Uterus (tissue), 4 donors: Measurements from ENCODE around the gene C4orf50. TPM values are rescaled to one million over a fixed set of nuclear protein-coding genes. Genes with fewer than 3 reads are reported as not detected.

Source experiments
- DNase-seq, 2 donors: peaks; one replicate each; pipeline ENCODE4 v3.0.0-alpha.2; 2019 to 2020
- H3K27ac ChIP-seq, 2 donors: fragments of 200-600 bp; sonication (generic); 1 replicate in 1 of 2; 2 replicates in 1 of 2; pipeline ENCODE4 v1.5.1; 2016 to 2018
- H3K27me3 ChIP-seq, 2 donors: fragments of 200-600 bp; sonication (generic); one replicate each; pipeline ENCODE4 v1.5.1; 2018 to 2019; ENCODE audit warnings: control low read depth in 1 of 2
- H3K36me3 ChIP-seq, 2 donors: fragments of 200-600 bp; sonication (generic); one replicate each; pipeline ENCODE4 v1.5.1; 2019; ENCODE audit warnings: control low read depth in 1 of 2
- H3K4me1 ChIP-seq, 2 donors: fragments of 200-600 bp; sonication (generic); one replicate each; pipeline ENCODE4 v1.5.1; 2018 to 2019; ENCODE audit warnings: control low read depth in 1 of 2
- H3K4me3 ChIP-seq, 2 donors: fragments of 200-600 bp; sonication (generic); 1 replicate in 1 of 2; 2 replicates in 1 of 2; pipeline ENCODE4 v1.5.1; 2018 to 2019; ENCODE audit warnings: mild to moderate bottlenecking in 1 of 2
- H3K9me3 ChIP-seq, 2 donors: fragments of 200-600 bp; sonication (generic); one replicate each; pipeline ENCODE4 v1.5.1; 2019; ENCODE audit warnings: control low read depth in 1 of 2
- POLR2A ChIP-seq, 2 donors: fragments of 450-650 bp; IDR thresholded peaks; one replicate each; pipeline ENCODE4 v1.6.1; 2016; ENCODE audit warnings: antibody characterized with exemption in 2 of 2, mild to moderate bottlenecking in 1 of 2, moderate library complexity in 1 of 2
- intact Hi-C: fragments of 100-400 bp; cut with DNase I; formaldehyde crosslinking; loops from one replicate; pipeline ENCODE4 v1.15.1; 2023; ENCODE audit warnings: low total_unique reads
- total RNA-seq, 4 donors: library from RNA; depleted of rRNA in 3 of 4; stranded (reverse); fragments of >200 nt in 3 of 4; gene quantifications; one replicate each; pipeline versions ENCODE4 v1.1.0 to v1.2.4, GENCODE V29; 2014 to 2023
- TF ChIP-seq, protein P1 (sequence below), 4 experiments: fragments of 200-600 bp in 2 of 4; fragments of 450-650 bp in 2 of 4; sonication (generic) in 2 of 4; IDR thresholded peaks; one replicate each; pipeline ENCODE4 v1.5.1; 2016 to 2019; ENCODE audit warnings: antibody characterized with exemption in 4 of 4, mild to moderate bottlenecking in 2 of 4, moderate library complexity in 1 of 4
- donor health status: DM: yes; HTN: yes; CAD: no.

Gene C4orf50
- total RNA-seq, 4 donors from 2014 or later = under 0.01 to 0.07 TPM; not detected in 2

DNA sequence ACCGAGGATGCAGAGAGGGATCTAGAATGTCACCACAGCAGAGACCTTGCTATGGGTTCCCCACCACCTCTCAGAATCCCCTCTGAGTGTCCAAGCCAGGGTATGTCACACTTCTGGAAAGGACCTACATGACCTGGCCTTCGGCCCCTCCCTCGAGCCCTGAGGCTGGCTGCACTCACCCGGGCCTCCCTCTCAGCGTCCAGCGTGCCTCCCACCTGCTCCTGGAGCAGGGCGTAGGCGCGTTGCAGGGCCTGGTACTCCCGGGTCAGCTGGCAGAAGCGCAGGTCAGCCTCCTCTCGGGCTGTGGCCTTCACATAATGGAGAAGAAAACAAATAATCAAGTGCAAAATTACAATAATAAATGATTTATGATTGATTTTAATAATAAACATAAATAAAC, 43.9 kb upstream of the C4orf50 start:
- intact Hi-C loops = no loop called here
- DNase-seq = no peak
- Histone ChIP-seq H3K27me3 (no peaks in the 10 kb centered on the region), H3K9me3 (peaks cover 0 to 18% of the 10 kb centered on the region in 2 donors), H3K27ac (no peak overlapping the region), H3K4me3 (no peak overlapping the region), H3K36me3 (no peaks in the 10 kb centered on the region), H3K4me1 (no peaks in the 10 kb centered on the region)
- TF ChIP-seq POLR2A (IDR thresholded peaks at IDR 0.05) = no peak
- TF ChIP-seq, protein P1, sequence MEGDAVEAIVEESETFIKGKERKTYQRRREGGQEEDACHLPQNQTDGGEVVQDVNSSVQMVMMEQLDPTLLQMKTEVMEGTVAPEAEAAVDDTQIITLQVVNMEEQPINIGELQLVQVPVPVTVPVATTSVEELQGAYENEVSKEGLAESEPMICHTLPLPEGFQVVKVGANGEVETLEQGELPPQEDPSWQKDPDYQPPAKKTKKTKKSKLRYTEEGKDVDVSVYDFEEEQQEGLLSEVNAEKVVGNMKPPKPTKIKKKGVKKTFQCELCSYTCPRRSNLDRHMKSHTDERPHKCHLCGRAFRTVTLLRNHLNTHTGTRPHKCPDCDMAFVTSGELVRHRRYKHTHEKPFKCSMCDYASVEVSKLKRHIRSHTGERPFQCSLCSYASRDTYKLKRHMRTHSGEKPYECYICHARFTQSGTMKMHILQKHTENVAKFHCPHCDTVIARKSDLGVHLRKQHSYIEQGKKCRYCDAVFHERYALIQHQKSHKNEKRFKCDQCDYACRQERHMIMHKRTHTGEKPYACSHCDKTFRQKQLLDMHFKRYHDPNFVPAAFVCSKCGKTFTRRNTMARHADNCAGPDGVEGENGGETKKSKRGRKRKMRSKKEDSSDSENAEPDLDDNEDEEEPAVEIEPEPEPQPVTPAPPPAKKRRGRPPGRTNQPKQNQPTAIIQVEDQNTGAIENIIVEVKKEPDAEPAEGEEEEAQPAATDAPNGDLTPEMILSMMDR (IDR thresholded peaks at IDR 0.05) = no peak

DNA sequence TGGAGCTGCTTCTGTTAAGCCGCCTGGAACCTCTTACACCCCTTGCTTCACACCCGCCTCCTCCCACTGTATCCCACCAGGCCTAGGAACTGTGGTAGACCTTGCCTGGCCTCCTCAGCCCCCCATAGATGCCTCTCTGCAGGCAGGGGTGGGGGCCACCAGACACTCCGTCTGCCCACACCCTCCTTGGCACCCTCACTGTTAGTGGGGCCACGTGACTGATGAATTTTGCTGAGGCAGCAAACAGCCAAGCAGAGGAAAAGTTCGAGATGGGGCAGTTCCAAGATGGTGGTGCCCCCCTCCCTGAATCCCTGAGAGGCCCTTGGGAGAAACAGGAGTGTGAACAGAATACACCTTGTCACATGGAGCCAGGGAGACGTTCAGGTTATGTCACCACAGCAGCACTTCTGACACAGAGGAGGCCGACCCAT, 41.2 kb upstream of the C4orf50 start:
- intact Hi-C loops = no loop called here
- Histone ChIP-seq H3K27ac (no peak overlapping the region), H3K36me3 (no peaks in the 10 kb centered on the region), H3K4me1 (no peaks in the 10 kb centered on the region), H3K4me3 (no peak overlapping the region), H3K9me3 (peaks cover 0 to 18% of the 10 kb centered on the region in 2 donors), H3K27me3 (no peaks in the 10 kb centered on the region)
- TF ChIP-seq, protein P1 (IDR thresholded peaks at IDR 0.05) = no peak
- no peak for TF ChIP-seq POLR2A (IDR thresholded peaks at IDR 0.05)
- no peak for DNase-seq

DNA sequence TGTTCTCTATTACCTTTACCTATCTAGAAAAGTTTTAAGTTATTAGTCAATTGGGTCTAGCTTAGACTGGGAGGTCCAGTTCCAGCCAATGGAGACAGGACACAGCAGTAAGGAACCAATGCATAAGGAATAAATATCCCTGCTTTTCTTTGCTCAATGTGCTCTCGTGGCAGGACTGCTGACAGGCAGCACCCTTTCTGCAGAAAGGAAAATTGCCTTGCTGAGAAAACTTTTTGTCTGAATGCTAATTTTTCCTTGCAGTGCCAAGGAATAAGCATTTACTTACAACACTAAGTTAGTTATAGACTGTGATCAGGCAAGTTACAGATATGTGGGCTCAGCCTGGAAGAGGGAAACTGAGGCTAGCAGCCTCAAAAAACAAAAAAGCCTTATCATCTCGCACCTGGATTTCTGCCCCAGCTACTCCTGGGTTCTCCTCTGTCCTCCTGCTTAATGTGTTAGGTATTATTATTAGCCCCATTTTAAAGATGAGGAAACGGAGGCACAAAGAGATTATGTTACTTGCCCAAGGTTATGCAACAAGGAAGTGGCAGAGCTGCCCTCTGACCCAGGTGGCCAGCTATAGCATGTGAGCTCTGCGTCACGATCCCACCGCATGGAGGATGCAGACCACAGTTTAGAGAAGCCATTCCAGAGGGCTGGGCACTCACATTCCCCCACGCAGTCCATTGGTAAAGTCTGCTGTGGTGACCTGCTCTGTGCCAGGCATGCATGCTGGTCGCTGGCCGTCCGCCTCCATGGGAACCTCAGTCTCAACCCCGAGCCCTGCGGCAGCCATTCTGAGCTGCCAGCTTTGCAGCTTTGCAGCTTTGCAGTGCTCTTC, 40.5 kb upstream of the C4orf50 start:
- Histone ChIP-seq H3K4me1 (no peaks in the 10 kb centered on the region), H3K27ac (no peak overlapping the region), H3K9me3 (peaks cover 0 to 18% of the 10 kb centered on the region in 2 donors), H3K4me3 (no peak overlapping the region), H3K36me3 (no peaks in the 10 kb centered on the region), H3K27me3 (no peaks in the 10 kb centered on the region)
- no peak for DNase-seq
- no peak for TF ChIP-seq POLR2A (IDR thresholded peaks at IDR 0.05)
- TF ChIP-seq, protein P1 (IDR thresholded peaks at IDR 0.05) = no peak
- intact Hi-C loops = no loop called here

DNA sequence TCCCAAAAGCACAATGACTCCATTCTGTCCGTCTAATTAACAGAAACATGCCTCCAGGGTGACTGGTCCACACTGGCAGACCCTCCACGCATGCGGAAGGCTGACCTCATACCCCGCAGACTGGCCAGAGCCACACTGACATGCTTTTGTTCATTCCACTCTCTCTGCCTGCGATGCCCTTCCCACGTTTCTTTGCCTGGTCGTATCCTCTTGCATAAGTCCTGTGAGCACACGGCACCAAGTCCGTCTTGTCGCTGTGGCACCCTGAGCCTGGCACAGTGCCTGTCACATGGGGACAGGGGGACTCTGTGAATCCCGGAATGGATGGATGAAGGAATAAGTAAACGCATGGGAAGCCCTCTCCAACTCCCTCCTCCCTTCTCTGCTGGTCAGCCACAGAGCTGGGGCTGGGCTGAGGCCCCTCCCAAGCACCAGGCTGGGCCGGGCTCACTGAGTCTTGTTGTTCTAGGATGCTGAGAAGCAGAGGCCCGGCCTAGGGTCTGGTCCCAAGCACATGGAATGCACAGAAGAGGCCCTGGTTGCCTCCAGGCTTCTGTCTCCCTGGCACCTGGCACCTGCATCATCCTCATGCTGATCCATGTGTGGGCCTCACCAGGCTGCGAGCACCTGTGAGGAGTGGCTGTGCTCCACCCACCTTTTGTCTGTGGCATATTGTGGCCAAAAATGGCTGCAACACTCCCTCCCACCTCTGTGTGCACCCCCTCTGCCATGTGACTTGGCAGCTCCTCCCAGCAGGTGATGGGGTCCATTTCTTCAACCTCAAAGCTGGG, 38.9 kb upstream of the C4orf50 start:
- Histone ChIP-seq H3K27me3 (no peaks in the 10 kb centered on the region), H3K4me1 (no peaks in the 10 kb centered on the region), H3K4me3 (no peak overlapping the region), H3K9me3 (peaks cover 0 to 18% of the 10 kb centered on the region in 2 donors), H3K36me3 (no peaks in the 10 kb centered on the region), H3K27ac (no peak overlapping the region)
- TF ChIP-seq, protein P1 (IDR thresholded peaks at IDR 0.05) = no peak
- TF ChIP-seq POLR2A (IDR thresholded peaks at IDR 0.05) = no peak
- intact Hi-C loops = no loop called here
- no peak for DNase-seq

DNA sequence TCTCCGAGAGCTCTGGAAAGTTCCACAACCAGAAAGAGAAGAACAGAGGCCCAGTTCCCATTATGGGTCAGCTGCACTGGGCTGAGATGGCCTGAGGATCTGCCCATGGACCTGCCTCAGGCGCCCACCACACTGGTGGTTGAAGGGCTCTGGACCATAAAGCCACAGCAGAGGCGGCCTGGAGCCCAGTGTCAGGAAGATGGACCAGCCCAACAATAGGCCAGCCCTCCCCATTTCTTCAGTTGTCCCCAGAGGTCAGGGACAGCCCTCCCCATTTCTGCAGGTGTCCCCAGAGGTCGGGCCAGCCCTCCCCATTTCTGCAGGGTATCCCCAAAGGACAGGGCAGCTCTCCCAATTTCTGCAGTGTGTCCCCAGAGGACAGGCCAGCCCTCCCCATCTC, 37.2 kb upstream of the C4orf50 start:
- intact Hi-C loops = no loop called here
- Histone ChIP-seq H3K27me3 (no peaks in the 10 kb centered on the region), H3K4me1 (no peaks in the 10 kb centered on the region), H3K36me3 (no peaks in the 10 kb centered on the region), H3K4me3 (no peak overlapping the region), H3K9me3 (peaks cover 0 to 18% of the 10 kb centered on the region in 2 donors), H3K27ac (no peak overlapping the region)
- DNase-seq = no peak
- TF ChIP-seq, protein P1 (IDR thresholded peaks at IDR 0.05) = no peak
- no peak for TF ChIP-seq POLR2A (IDR thresholded peaks at IDR 0.05)
